ENCODE measurements around the gene RGPD4.

Gene RGPD4

GRCh38 chr2:107932488-107932887 lies 105.8 kb downstream of the RGPD4 start:
- no peak for DNase-seq

GRCh38 chr2:107932979-107933378 lies 106.3 kb downstream of the RGPD4 start:
- DNase-seq, result no peak

GRCh38 chr2:107936433-107937359 lies 110.0 kb downstream of the RGPD4 start:
- DNase-seq, result no peak
